CD14-positive monocyte (primary cell): ENCODE measurements around the gene CNTNAP2. TPM values are rescaled to one million over a fixed set of nuclear protein-coding genes. Genes with fewer than 3 reads are reported as not detected.

Experiments
- DNase-seq, 3 donors: peaks; one replicate each; pipeline ENCODE4 v3.0.0-alpha.2; 2011 to 2022
- H2AFZ ChIP-seq: 2 replicates; pipeline ENCODE4 v1.6.0; 2012; ENCODE audit warnings: mild to moderate bottlenecking, low read depth, low read length, inconsistent platforms; ENCODE audit not compliant: insufficient read depth, poor library complexity, severe bottlenecking
- H3K27ac ChIP-seq, 2 donors: 1 replicate in 1 of 2; 2 replicates in 1 of 2; pipeline ENCODE4 v1.5.1; 2012 to 2013; ENCODE audit warnings: low read length in 2 of 2, control low read depth in 1 of 2, inconsistent platforms in 1 of 2, low read depth in 1 of 2, mild to moderate bottlenecking in 1 of 2
- H3K27me3 ChIP-seq, 2 donors: one replicate each; pipeline versions ENCODE4 v1.6.0 to v1.6.1; 2011 to 2013; ENCODE audit warnings: low read length in 2 of 2; ENCODE audit not compliant: control insufficient read depth in 2 of 2, insufficient read depth in 2 of 2
- H3K36me3 ChIP-seq, 2 donors: replicated peaks in 1 of 2; 1 replicate in 1 of 2; 2 replicates in 1 of 2; pipeline versions ENCODE4 v1.5.1 to v1.6.1; 2012 to 2013; ENCODE audit warnings: low read length in 2 of 2, control low read depth in 1 of 2, inconsistent platforms in 1 of 2, mild to moderate bottlenecking in 1 of 2; ENCODE audit not compliant: insufficient read depth in 2 of 2, control insufficient read depth in 1 of 2
- H3K4me1 ChIP-seq, 2 donors: 1 replicate in 1 of 2; 2 replicates in 1 of 2; pipeline versions ENCODE4 v1.5.1 to v1.6.1; 2012 to 2013; ENCODE audit warnings: low read length in 2 of 2, control low read depth in 1 of 2, inconsistent platforms in 1 of 2, mild to moderate bottlenecking in 1 of 2, moderate library complexity in 1 of 2; ENCODE audit not compliant: insufficient read depth in 2 of 2, control insufficient read depth in 1 of 2
- H3K4me2 ChIP-seq: replicated peaks from 2 replicates; pipeline ENCODE3; 2012; ENCODE audit warnings: low read length, moderate library complexity, mild to moderate bottlenecking; ENCODE audit not compliant: poor library complexity, severe bottlenecking; ENCODE audit errors: extremely low read depth
- H3K4me3 ChIP-seq, 3 experiments: fragments of 200-600 bp in 1 of 3; sonication (generic) in 1 of 3; replicated peaks in 1 of 3; 1 replicate in 2 of 3; 2 replicates in 1 of 3; pipeline ENCODE4 v1.5.1; 2011 to 2013; ENCODE audit warnings: low read length in 3 of 3, mild to moderate bottlenecking in 3 of 3, control low read depth in 2 of 3, low read depth in 2 of 3, inconsistent platforms in 1 of 3, moderate library complexity in 1 of 3
- H3K79me2 ChIP-seq: 2 replicates; pipeline ENCODE4 v1.6.0; 2012; ENCODE audit warnings: mild to moderate bottlenecking, control low read depth, inconsistent platforms, low read length, moderate library complexity; ENCODE audit not compliant: insufficient read depth
- H3K9ac ChIP-seq: 2 replicates; pipeline ENCODE4 v1.6.0; 2017; ENCODE audit warnings: low read length, mild to moderate bottlenecking; ENCODE audit not compliant: insufficient read depth, poor library complexity, severe bottlenecking
- H3K9me3 ChIP-seq, 2 donors: replicated peaks in 1 of 2; 1 replicate in 1 of 2; 2 replicates in 1 of 2; pipeline versions ENCODE4 v1.5.1 to v1.6.1; 2012 to 2013; ENCODE audit warnings: low read length in 2 of 2, control low read depth in 1 of 2; ENCODE audit not compliant: control insufficient read depth in 1 of 2, insufficient read depth in 1 of 2
- H4K20me1 ChIP-seq: 2 replicates; pipeline ENCODE4 v1.6.0; 2012; ENCODE audit warnings: mild to moderate bottlenecking, low read length, control low read depth, moderate library complexity; ENCODE audit not compliant: insufficient read depth
- H3K27ac Mint-ChIP-seq, 7 donors: one replicate each; pipeline ENCODE4 v1.8.0; 2020; ENCODE audit warnings: mild to moderate bottlenecking in 7 of 7, mixed read lengths in 7 of 7, moderate library complexity in 6 of 7, inconsistent platforms in 2 of 7
- H3K27me3 Mint-ChIP-seq, 3 donors: one replicate each; pipeline ENCODE4 v1.8.0; 2021 to 2022; ENCODE audit warnings: low read depth in 3 of 3, mild to moderate bottlenecking in 3 of 3, mixed read lengths in 3 of 3, moderate library complexity in 3 of 3, inconsistent platforms in 1 of 3
- H3K36me3 Mint-ChIP-seq, 2 donors: one replicate each; pipeline ENCODE4 v1.8.0; 2020; ENCODE audit warnings: mixed read lengths in 2 of 2, inconsistent platforms in 1 of 2, mild to moderate bottlenecking in 1 of 2
- H3K4me1 Mint-ChIP-seq: one replicate; pipeline ENCODE4 v1.8.0; 2020; ENCODE audit warnings: mild to moderate bottlenecking, mixed read lengths
- H3K4me3 Mint-ChIP-seq, 2 donors: one replicate each; pipeline ENCODE4 v1.8.0; 2020; ENCODE audit warnings: mild to moderate bottlenecking in 2 of 2, mixed read lengths in 2 of 2, moderate library complexity in 1 of 2
- H3K9me3 Mint-ChIP-seq, 7 donors: one replicate each; pipeline ENCODE4 v1.8.0; 2020 to 2022; ENCODE audit warnings: mixed read lengths in 7 of 7, mild to moderate bottlenecking in 6 of 7, moderate library complexity in 6 of 7, inconsistent platforms in 2 of 7
- CTCF ChIP-seq: fragments of 200-600 bp; IDR thresholded peaks from one replicate; pipeline ENCODE4 v1.8.0; 2022; ENCODE audit warnings: antibody characterized with exemption, mild to moderate bottlenecking
- WGBS: methylation state at CpG from one replicate; pipeline ENCODE4 v1.1.5; 2013; ENCODE audit warnings: missing lambda C conversion rate; ENCODE audit not compliant: insufficient coverage; 5-methylcytosine and 5-hydroxymethylcytosine counted together
- intact Hi-C, 2 donors: fragments of 100-400 bp; cut with micrococcal nuclease; formaldehyde crosslinking; loops; one replicate each; pipeline versions ENCODE4 v1.15.0 to v1.15.1; 2023
- polyA plus RNA-seq, 3 donors: library from polyadenylated mRNA; depleted of rRNA in 1 of 3; unstranded in 2 of 3; stranded (reverse) in 1 of 3; fragments of 300-500 nt in 2 of 3; fragments of >200 nt in 1 of 3; fragmentation: Illumina TruSeq in 2 of 3; gene quantifications; 1 replicate in 2 of 3; 2 replicates in 1 of 3; pipeline ENCODE4 v1.2.3, GENCODE V29; 2012 to 2021

CNTNAP2 gene
- polyA plus RNA-seq, 3 donors = 0.01 TPM; not detected in 2

GRCh38 chr7:147321504-147321903 lies 1204.9 kb downstream of the CNTNAP2 start:
- H3K9ac ChIP-seq = no peak overlapping the region
- no peak overlapping the region for H3K4me3 ChIP-seq
- Mint-ChIP-seq H3K9me3 (peaks cover 0 to 8% (median 4%) of the 10 kb centered on the region in 7 donors), H3K4me3 (no peak overlapping the region), H3K27ac (no peak overlapping the region), H3K36me3 (no peaks in the 10 kb centered on the region), H3K4me1 (no peaks in the 10 kb centered on the region), H3K27me3 (peaks cover 1 to 2% (median 2%) of the 10 kb centered on the region in 3 donors)
- no peaks in the 10 kb centered on the region for H3K27me3 ChIP-seq
- no peak for DNase-seq
- intact Hi-C loops = no loop called here
- TF ChIP-seq CTCF = no peak
- WGBS = 80% methylated on average over 1 of the region's 2 CpGs
- no peak overlapping the region for H2AFZ ChIP-seq
- H3K4me1 ChIP-seq = no peaks in the 10 kb centered on the region
- no peak overlapping the region for H3K4me2 ChIP-seq
- no peaks in the 10 kb centered on the region for H4K20me1 ChIP-seq
- H3K79me2 ChIP-seq = no peaks in the 10 kb centered on the region
- peaks cover 5 to 10% of the 10 kb centered on the region in 2 donors for H3K9me3 ChIP-seq
- no peaks in the 10 kb centered on the region for H3K36me3 ChIP-seq
- H3K27ac ChIP-seq = no peak overlapping the region

GRCh38 chr7:147332988-147333387 lies 1216.4 kb downstream of the CNTNAP2 start:
- Mint-ChIP-seq H3K9me3 (peaks cover 2 to 7% (median 5%) of the 10 kb centered on the region in 7 donors), H3K27me3 (no peaks in the 10 kb centered on the region), H3K36me3 (no peaks in the 10 kb centered on the region), H3K4me1 (no peaks in the 10 kb centered on the region), H3K27ac (no peak overlapping the region), H3K4me3 (no peak overlapping the region)
- H3K4me3 ChIP-seq = no peak overlapping the region
- H3K79me2 ChIP-seq = no peaks in the 10 kb centered on the region
- no peaks in the 10 kb centered on the region for H3K36me3 ChIP-seq
- no peak for TF ChIP-seq CTCF
- H3K27ac ChIP-seq = no peak overlapping the region
- no peak overlapping the region for H3K9ac ChIP-seq
- DNase-seq = no peak
- no peaks in the 10 kb centered on the region for H4K20me1 ChIP-seq
- no peaks in the 10 kb centered on the region for H3K4me1 ChIP-seq
- intact Hi-C loops = no loop called here
- H3K4me2 ChIP-seq = no peak overlapping the region
- H3K27me3 ChIP-seq = no peaks in the 10 kb centered on the region
- WGBS = no CpG with 5 or more reads among the region's 2 CpGs
- H3K9me3 ChIP-seq = peaks cover 0 to 3% of the 10 kb centered on the region in 2 donors
- no peak overlapping the region for H2AFZ ChIP-seq
